SK-N-SH (cell line): ENCODE data around the gene ARHGAP6. TPM values are rescaled to one million over a fixed set of nuclear protein-coding genes. Genes with fewer than 3 reads are reported as not detected.

Experiments
- CTCF ChIA-PET: fragments of 300-600, 350-600 bp; formaldehyde crosslinking; extraction: SDS; loops from one replicate; lab custom pipeline; 2021; lab: Yijun Ruan, JAX
- POLR2A ChIA-PET: fragments of 350-600 bp; sonication (Branson Sonifier 250); formaldehyde crosslinking; extraction: SDS; loops from one replicate; lab custom pipeline; 2020; ENCODE audit warnings: antibody characterized with exemption, inconsistent platforms; lab: Yijun Ruan, JAX
- DNase-seq: peaks from one replicate; pipeline ENCODE4 v3.0.0; 2012
- H2AFZ ChIP-seq: fragments of 200-600 bp; sonication (generic); 2 replicates; pipeline ENCODE4 v1.8.1; 2016; ENCODE audit warnings: antibody characterized with exemption, mild to moderate bottlenecking, low read depth
- H3F3A ChIP-seq: fragments of 200-600 bp; sonication (generic); replicated peaks from 2 replicates; pipeline ENCODE3; 2016; ENCODE audit warnings: antibody characterized with exemption, mild to moderate bottlenecking; ENCODE audit not compliant: insufficient read depth
- H3K27ac ChIP-seq, 2 experiments: fragments of 200-500 bp in 1 of 2; fragments of 200-600 bp in 1 of 2; sonication (Bioruptor generic) in 1 of 2; sonication (generic), shearing (Covaris generic) in 1 of 2; 2 replicates each; pipeline versions ENCODE4 v1.5.1 to v1.6.1; 2014 to 2016; ENCODE audit warnings: low read depth in 2 of 2, inconsistent platforms in 1 of 2, low read length in 1 of 2, mild to moderate bottlenecking in 1 of 2, mixed read lengths in 1 of 2
- H3K27me3 ChIP-seq: fragments of 200-600 bp; sonication (generic), shearing (Covaris generic); 2 replicates; pipeline ENCODE4 v1.6.1; 2016; ENCODE audit warnings: mixed run types; ENCODE audit not compliant: insufficient read depth
- H3K36me3 ChIP-seq, 2 experiments: fragments of 200-500 bp in 1 of 2; fragments of 200-600 bp in 1 of 2; sonication (Bioruptor generic) in 1 of 2; sonication (generic) in 1 of 2; replicated peaks in 1 of 2; 2 replicates each; pipeline versions ENCODE3 to v1.5.1; 2014 to 2016; ENCODE audit warnings: low read length in 1 of 2, mild to moderate bottlenecking in 1 of 2; ENCODE audit not compliant: insufficient read depth in 2 of 2, control insufficient read depth in 1 of 2
- H3K4me1 ChIP-seq, 2 experiments: fragments of 200-500 bp in 1 of 2; fragments of 200-600 bp in 1 of 2; sonication (Bioruptor generic) in 1 of 2; sonication (generic), shearing (Covaris generic) in 1 of 2; 2 replicates each; pipeline versions ENCODE4 v1.5.1 to v1.6.1; 2014 to 2016; ENCODE audit warnings: low read depth in 1 of 2, low read length in 1 of 2, mixed run types in 1 of 2; ENCODE audit not compliant: insufficient read depth in 2 of 2, control insufficient read depth in 1 of 2
- H3K4me2 ChIP-seq: fragments of 200-600 bp; sonication (generic), shearing (Covaris generic); 2 replicates; pipeline ENCODE4 v1.6.1; 2017; ENCODE audit warnings: mixed run types
- H3K4me3 ChIP-seq, 2 experiments: fragments of 200-500 bp in 1 of 2; fragments of 200-600 bp in 1 of 2; sonication (Bioruptor generic) in 1 of 2; sonication (generic), shearing (Covaris generic) in 1 of 2; 2 replicates each; pipeline versions ENCODE4 v1.5.1 to v1.8.1; 2014 to 2016; ENCODE audit warnings: low read depth in 2 of 2, inconsistent platforms in 1 of 2, low read length in 1 of 2, mild to moderate bottlenecking in 1 of 2, mixed read lengths in 1 of 2, moderate library complexity in 1 of 2
- H3K79me2 ChIP-seq: fragments of 200-600 bp; sonication (generic); 2 replicates; pipeline ENCODE4 v1.8.1; 2017; ENCODE audit warnings: mild to moderate bottlenecking; ENCODE audit not compliant: insufficient read depth
- H3K9ac ChIP-seq: fragments of 200-600 bp; sonication (generic); 2 replicates; pipeline ENCODE4 v1.6.1; 2017; ENCODE audit warnings: mixed run types
- H3K9me2 ChIP-seq: fragments of 200-600 bp; sonication (generic); 2 replicates; pipeline ENCODE4 v1.6.1; 2017; ENCODE audit warnings: mixed run types
- H3K9me3 ChIP-seq: fragments of 200-600 bp; sonication (generic); 2 replicates; pipeline ENCODE4 v1.6.1; 2017; ENCODE audit warnings: mixed run types, mild to moderate bottlenecking, moderate library complexity
- H4K20me1 ChIP-seq: fragments of 200-600 bp; sonication (generic); 2 replicates; pipeline ENCODE4 v1.6.1; 2017; ENCODE audit warnings: mild to moderate bottlenecking, mixed run types; ENCODE audit not compliant: insufficient read depth
- EP300 ChIP-seq, 2 experiments: IDR thresholded peaks; 2 replicates each; pipeline versions ENCODE4 v1.4.0 to v1.6.1; 2012; ENCODE audit warnings: borderline replicate concordance in 1 of 2, low read depth in 1 of 2, low read length in 1 of 2
- EZH2phosphoT487 ChIP-seq: fragments of 200-600 bp; sonication (generic); IDR thresholded peaks from 2 replicates; pipeline ENCODE4 v1.6.1; 2017; ENCODE audit warnings: low read depth, mixed run types, mild to moderate bottlenecking, antibody characterized with exemption, moderate library complexity, borderline replicate concordance
- FOSL2 ChIP-seq: IDR thresholded peaks from 2 replicates; pipeline ENCODE4 v1.4.0; 2012; ENCODE audit warnings: low read depth, mild to moderate bottlenecking, moderate library complexity, borderline replicate concordance
- JUND ChIP-seq: IDR thresholded peaks from 2 replicates; pipeline ENCODE4 v1.4.0; 2012
- MAX ChIP-seq: IDR thresholded peaks from 2 replicates; pipeline ENCODE4 v1.4.0; 2012; ENCODE audit warnings: low read depth
- MEF2A ChIP-seq: IDR thresholded peaks from 2 replicates; pipeline ENCODE4 v1.4.0; 2012; ENCODE audit warnings: low read depth, borderline replicate concordance
- MXI1 ChIP-seq: IDR thresholded peaks from 2 replicates; pipeline ENCODE4 v1.6.1; 2012; ENCODE audit warnings: mild to moderate bottlenecking, low read depth, low read length, improper control_type of control experiment
- NFIC ChIP-seq: IDR thresholded peaks from 2 replicates; pipeline ENCODE4 v1.4.0; 2012; ENCODE audit warnings: borderline replicate concordance
- PBX3 ChIP-seq: IDR thresholded peaks from 2 replicates; pipeline ENCODE4; 2012
- POLR2AphosphoS5 ChIP-seq: IDR thresholded peaks from 2 replicates; pipeline ENCODE4 v1.6.1; 2012; ENCODE audit warnings: low read depth, low read length
- RAD21 ChIP-seq: IDR thresholded peaks from 2 replicates; pipeline ENCODE4 v1.6.1; 2012; ENCODE audit warnings: mild to moderate bottlenecking, low read length
- RCOR1 ChIP-seq: fragments of 150-350 bp; IDR thresholded peaks from 2 replicates; pipeline ENCODE4 v1.6.1; 2017; ENCODE audit warnings: antibody characterized with exemption, low read length
- REST ChIP-seq: IDR thresholded peaks from 2 replicates; pipeline ENCODE4 v1.6.1; 2012; ENCODE audit warnings: mild to moderate bottlenecking, low read depth, low read length, moderate library complexity
- SIN3A ChIP-seq: IDR thresholded peaks from 2 replicates; pipeline ENCODE4 v1.6.1; 2012; ENCODE audit warnings: low read depth, mild to moderate bottlenecking, low read length, moderate library complexity, borderline replicate concordance
- SMC3 ChIP-seq: IDR thresholded peaks from 2 replicates; pipeline ENCODE4 v1.6.1; 2012; ENCODE audit warnings: low read depth, low read length, improper control_type of control experiment
- TAF1 ChIP-seq: IDR thresholded peaks from 2 replicates; pipeline ENCODE4 v1.6.1; 2012; ENCODE audit warnings: low read depth, mild to moderate bottlenecking, low read length, moderate library complexity, borderline replicate concordance
- YY1 ChIP-seq: IDR thresholded peaks from 2 replicates; pipeline ENCODE4 v1.4.0; 2012; ENCODE audit warnings: low read depth, mild to moderate bottlenecking
- WGBS: methylation state at CpG from one replicate; pipeline ENCODE4 v1.1.6; 2017; ENCODE audit warnings: low lambda C conversion rate; 5-methylcytosine and 5-hydroxymethylcytosine counted together
- polyA plus RNA-seq, 3 experiments: library from polyadenylated mRNA; depleted of rRNA; stranded (reverse); fragments of >200 nt; gene quantifications; 2 replicates each; pipeline ENCODE4 v1.2.3, GENCODE V29; 2012

The ARHGAP6 gene
- polyA plus RNA-seq, 1 of the 3 experiments (the other 2 are of a cell fraction): 0.16 TPM

- H3K9ac ChIP-seq: no peak overlapping the region
- TF ChIP-seq FOSL2 (no peak), SMC3 (no peak), EZH2phosphoT487 (no peak), JUND (no peak), YY1 (no peak), RCOR1 (no peak), RAD21 (no peak), NFIC (no peak), EP300 (IDR thresholded peaks at IDR 0.05; ENCODE audit: borderline replicate concordance in 1 of 2, low read depth in 1 of 2, low read length in 1 of 2) (no peak), POLR2AphosphoS5 (no peak), MXI1 (no peak), PBX3 (no peak), REST (no peak), TAF1 (no peak)
- H2AFZ ChIP-seq: no peak overlapping the region
- 16% methylated on average over 2 of the region's 2 CpGs for WGBS
- ChIA-PET CTCF (no interaction called here), POLR2A (no interaction called here)
- no peaks in the 10 kb centered on the region for H3K36me3 ChIP-seq
- H3K27ac ChIP-seq: no peak overlapping the region
- no peaks in the 10 kb centered on the region for H3F3A ChIP-seq
- no peaks in the 10 kb centered on the region for H3K4me1 ChIP-seq
- no peak overlapping the region for H3K4me2 ChIP-seq
- H3K4me3 ChIP-seq: no peak overlapping the region
- H3K79me2 ChIP-seq: no peaks in the 10 kb centered on the region
- no peaks in the 10 kb centered on the region for H3K27me3 ChIP-seq
- DNase-seq: no peak
- no peaks in the 10 kb centered on the region for H3K9me3 ChIP-seq
- H4K20me1 ChIP-seq: no peaks in the 10 kb centered on the region
- no peaks in the 10 kb centered on the region for H3K9me2 ChIP-seq
Observed at GRCh38 chrX:11397680-11398079, 268.0 kb downstream of the ARHGAP6 start.

GRCh38 chrX:11395859-11396258 lies 269.9 kb downstream of the ARHGAP6 start:
- Histone ChIP-seq H2AFZ (no peak overlapping the region), H3K4me3 (no peak overlapping the region), H3K9me3 (no peaks in the 10 kb centered on the region), H3K36me3 (no peaks in the 10 kb centered on the region), H3K27me3 (no peaks in the 10 kb centered on the region), H3K4me1 (no peaks in the 10 kb centered on the region), H3K79me2 (no peaks in the 10 kb centered on the region), H3K9ac (no peak overlapping the region), H3K4me2 (no peak overlapping the region), H3K27ac (no peak overlapping the region), H3K9me2 (no peaks in the 10 kb centered on the region), H3F3A (no peaks in the 10 kb centered on the region), H4K20me1 (no peaks in the 10 kb centered on the region)
- WGBS: 11% methylated on average over 1 of the region's 1 CpG
- POLR2A ChIA-PET: no interaction called here
- no peak for TF ChIP-seq NFIC
- TF ChIP-seq FOSL2: no peak
- TF ChIP-seq MAX: no peak
- no peak for TF ChIP-seq SIN3A
- no peak for TF ChIP-seq PBX3
- TF ChIP-seq MEF2A: no peak
- DNase-seq: no peak
- CTCF ChIA-PET: no interaction called here
